ENCODE results near the gene AKR1B1.
A peak's percentile ranks its signal among the peaks of the same experiment; 100 is the strongest.

Gene AKR1B1

GRCh38 chr7:134462337-134462925 lies 3.5 kb upstream of the AKR1B1 start:
- no peak for TF ChIP-seq CTCF (conservative IDR thresholded peaks at IDR 0.05; ENCODE audit: low read depth, low read length)
- peak; percentile 88 for DNase-seq (ENCODE audit: low read depth)
- no peak overlapping the region for H3K4me3 ChIP-seq (ENCODE audit: low read depth, low read length)

GRCh38 chr7:134461916-134462315 lies 3.0 kb upstream of the AKR1B1 start:
- no peak for TF ChIP-seq CTCF (conservative IDR thresholded peaks at IDR 0.05; ENCODE audit: low read depth, low read length)
- no peak for DNase-seq (ENCODE audit: low read depth)
- H3K4me3 ChIP-seq (ENCODE audit: low read depth, low read length) = no peak overlapping the region

GRCh38 chr7:134459981-134460380 lies 1.1 kb upstream of the AKR1B1 start:
- no peak for TF ChIP-seq CTCF (conservative IDR thresholded peaks at IDR 0.05; ENCODE audit: low read depth, low read length)
- H3K4me3 ChIP-seq (ENCODE audit: low read depth, low read length) = no peak overlapping the region
- peak; percentile 59 for DNase-seq (ENCODE audit: low read depth)

GRCh38 chr7:134458341-134458805 lies 527 bp downstream of the AKR1B1 start:
- TF ChIP-seq CTCF (conservative IDR thresholded peaks at IDR 0.05; ENCODE audit: low read depth, low read length) = peak; percentile 39
- H3K4me3 ChIP-seq (ENCODE audit: low read depth, low read length) = peak overlapping the region; percentile 87
- DNase-seq (ENCODE audit: low read depth) = peak; percentile 45

- no peak for TF ChIP-seq CTCF (conservative IDR thresholded peaks at IDR 0.05; ENCODE audit: low read depth, low read length)
- DNase-seq (ENCODE audit: low read depth) = peak; percentile 34
- H3K4me3 ChIP-seq (ENCODE audit: low read depth, low read length) = no peak overlapping the region
Observed at GRCh38 chr7:134457210-134457609, 1.7 kb downstream of the AKR1B1 start.

- TF ChIP-seq CTCF (conservative IDR thresholded peaks at IDR 0.05; ENCODE audit: low read depth, low read length) = no peak
- H3K4me3 ChIP-seq (ENCODE audit: low read depth, low read length) = no peak overlapping the region
- DNase-seq (ENCODE audit: low read depth) = peak; percentile 74
Observed at GRCh38 chr7:134454277-134454676, 4.6 kb downstream of the AKR1B1 start.

- no peak for DNase-seq (ENCODE audit: low read depth)
- no peak overlapping the region for H3K4me3 ChIP-seq (ENCODE audit: low read depth, low read length)
- no peak for TF ChIP-seq CTCF (conservative IDR thresholded peaks at IDR 0.05; ENCODE audit: low read depth, low read length)
Observed at GRCh38 chr7:134453518-134453917, 5.4 kb downstream of the AKR1B1 start.

Data from choroid plexus epithelial cell (primary cell).